Raji (cell line): ENCODE data around the gene GALNT17.

Source experiments
- POLR2A ChIP-seq: IDR thresholded peaks from 2 replicates; pipeline ENCODE4 v1.6.1; 2011; ENCODE audit warnings: low read depth, low read length, control low read depth; ENCODE audit not compliant: insufficient read depth

Gene GALNT17

DNA sequence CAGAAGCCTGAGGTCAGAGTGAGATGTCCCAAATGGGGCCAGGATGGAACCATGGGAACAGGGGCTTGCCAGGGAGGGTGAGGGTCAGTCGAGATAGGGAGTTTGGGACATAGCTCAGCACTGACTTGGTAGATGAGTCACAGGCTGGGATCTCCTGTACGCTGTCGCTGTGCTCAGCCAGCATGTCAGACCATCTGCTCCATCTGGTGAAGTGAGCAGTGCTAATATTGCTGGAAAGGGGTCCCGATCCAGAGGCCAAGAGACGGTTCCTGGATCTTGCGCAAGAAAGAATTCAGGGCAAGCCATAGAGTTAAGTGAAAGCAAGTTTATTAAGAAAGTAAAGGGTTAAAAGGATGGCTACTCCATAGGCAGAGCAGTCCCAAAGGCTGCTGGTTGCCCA is 505.6 kb downstream of the GALNT17 start:
- no peak for TF ChIP-seq POLR2A

DNA sequence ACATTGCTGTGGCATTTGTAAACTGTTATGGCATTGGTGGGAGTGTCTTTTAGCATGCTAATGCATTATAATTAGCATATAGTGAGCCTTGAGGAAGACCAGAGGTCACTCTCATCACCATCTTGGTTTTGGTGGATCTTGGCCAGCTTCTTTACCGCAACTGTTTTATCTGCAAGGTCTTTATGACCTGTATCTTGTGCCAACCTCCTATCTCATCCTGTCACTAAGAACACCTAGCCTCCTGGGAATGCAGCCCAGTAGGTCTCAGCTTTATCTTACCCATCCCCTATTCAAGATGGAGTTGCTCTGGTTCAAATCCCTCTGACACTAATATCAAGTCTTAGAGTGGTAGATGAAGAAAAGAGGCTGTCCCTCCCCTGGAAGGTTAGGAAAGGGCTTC is 506.2 kb downstream of the GALNT17 start:
- TF ChIP-seq POLR2A, result no peak

DNA sequence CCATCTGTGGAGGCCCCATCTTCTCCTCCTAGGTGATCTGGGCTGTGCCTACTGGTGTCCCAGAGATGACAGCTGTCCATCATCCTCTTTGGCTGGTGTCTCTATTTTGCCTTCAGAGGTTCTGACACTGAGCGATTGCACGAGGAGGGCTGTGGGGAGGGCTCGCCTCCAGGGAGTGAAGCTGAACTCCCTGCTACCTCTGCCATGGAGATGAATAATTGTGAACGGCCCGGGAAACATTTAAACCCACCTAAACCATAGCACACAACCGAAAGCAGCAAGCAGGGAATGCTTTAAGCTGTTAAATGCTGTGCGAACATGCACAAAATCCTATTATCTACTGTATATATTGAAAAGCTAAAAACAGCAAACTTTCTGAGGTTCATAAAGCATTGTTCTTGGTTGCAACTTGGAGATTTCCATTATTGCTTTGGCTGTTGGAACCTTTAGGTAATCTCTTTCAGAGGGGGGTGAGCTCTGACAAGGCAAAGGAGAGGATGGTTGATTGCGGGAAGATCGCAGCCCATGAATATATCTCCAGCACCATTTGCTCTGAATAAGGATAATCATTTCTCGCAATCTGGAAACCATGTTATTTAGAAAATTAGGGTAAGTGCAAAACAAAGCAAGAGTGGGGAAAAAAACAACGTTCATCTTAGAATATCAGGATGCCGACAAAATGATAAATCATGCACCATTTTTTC is 507.6 kb downstream of the GALNT17 start:
- TF ChIP-seq POLR2A, result no peak

DNA sequence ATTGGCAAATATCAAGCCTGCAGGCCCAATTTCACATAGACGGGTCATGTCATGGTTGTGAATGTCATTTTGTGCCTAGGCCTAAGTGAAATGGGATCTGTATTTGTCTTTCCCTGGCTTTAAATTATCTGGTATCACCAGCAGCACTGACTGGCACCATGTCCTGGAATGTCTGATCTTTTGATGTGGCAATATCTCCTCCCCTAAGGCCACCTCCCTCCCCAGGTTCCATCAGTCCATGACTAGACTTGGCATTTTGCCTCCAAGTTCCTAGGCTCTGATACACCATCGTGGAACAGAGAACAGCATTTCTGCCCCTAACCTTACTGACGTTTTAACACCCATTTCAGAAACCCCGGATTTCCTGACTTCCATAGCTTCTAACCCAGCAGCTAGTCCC is 513.9 kb downstream of the GALNT17 start:
- no peak for TF ChIP-seq POLR2A

DNA sequence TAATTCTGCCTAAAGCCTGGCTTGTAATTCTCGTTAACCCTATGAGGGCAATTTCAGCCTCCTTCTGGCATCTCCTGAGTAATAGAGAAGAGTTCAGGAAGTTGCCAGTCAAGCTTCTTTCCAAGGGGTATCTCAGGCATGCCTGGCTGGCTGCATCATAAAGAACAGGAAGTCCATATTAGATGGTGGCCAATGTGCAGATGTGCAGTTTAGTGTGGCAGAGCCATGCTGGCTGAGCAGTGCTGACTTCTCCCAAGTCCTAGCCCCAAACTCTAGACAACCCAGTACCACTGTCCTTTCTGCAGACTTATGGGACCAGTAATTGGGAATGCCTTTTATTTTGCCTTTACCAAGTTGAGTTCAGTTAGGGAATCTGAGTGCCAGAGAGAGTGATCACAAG is 517.9 kb downstream of the GALNT17 start:
- TF ChIP-seq POLR2A, result no peak

DNA sequence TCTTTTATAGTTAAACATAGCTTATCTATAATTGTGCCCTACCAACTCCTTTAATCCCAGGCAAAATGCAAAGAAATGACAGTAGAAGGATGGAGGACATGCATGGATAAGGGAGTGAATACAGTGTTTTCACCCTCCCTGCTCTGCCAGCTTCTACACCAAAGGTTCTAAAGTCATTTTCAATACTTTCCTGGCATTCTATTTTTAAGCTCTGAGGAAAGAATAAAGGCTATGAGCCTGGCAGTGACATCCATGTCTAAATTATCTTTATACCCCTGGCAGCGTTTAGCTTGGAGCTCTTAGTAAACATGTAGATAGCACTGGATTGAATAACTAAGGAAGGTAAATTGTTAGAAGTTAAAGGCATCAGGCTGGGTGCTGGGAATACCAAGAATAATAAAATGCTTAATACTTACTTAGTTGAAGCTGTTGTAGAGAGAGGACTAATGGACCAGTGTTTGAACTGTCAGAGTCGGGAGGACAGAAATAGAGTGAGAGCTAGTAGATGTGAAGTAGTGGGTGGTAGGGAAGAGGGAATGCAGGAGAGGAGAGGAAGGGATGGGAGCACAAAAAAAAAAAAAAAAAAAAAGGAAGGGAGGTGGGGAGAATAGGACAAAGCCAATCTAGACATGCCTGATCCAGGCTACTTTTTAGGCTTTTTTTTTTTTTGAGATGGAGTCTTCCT is 518.9 kb downstream of the GALNT17 start:
- TF ChIP-seq POLR2A, result no peak

DNA sequence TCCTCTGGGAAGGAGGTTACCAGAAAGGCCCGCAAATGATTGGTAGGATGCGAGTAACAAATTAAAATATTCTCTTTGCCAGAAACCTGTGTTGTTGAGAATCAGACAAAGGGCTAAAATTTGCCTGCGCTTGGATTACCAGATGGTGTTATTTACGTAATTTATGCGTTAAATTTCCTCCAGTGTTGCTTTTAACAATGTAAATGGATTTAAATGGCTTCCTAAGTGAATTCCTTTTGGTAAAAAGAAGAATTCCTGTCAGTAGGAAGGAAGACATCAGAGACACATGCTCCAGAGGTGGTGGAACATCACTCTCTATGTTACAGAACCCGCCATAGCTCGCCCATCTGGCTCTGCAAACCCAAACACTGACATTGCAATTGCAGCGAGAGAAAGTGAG is 520.6 kb downstream of the GALNT17 start:
- TF ChIP-seq POLR2A, result no peak

DNA sequence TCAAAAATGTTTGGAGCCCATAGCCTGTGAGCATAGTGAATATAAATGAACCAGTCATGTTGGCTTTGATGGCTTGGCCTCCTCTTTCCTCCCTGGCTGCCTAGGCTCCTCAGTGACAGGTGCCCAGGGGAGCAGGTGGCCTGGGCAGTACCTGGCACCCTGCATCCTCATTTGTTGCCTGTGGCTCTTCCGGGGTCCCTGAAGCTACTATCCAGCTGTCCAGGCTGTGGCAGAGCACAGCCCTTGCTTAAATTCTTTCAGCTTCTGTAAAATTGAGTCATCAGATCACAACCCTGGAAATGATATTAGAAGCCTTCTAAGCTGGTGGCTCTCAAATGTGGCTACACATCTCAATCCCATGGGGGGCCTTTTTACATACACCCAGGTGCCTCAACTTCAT is 525.4 kb downstream of the GALNT17 start:
- TF ChIP-seq POLR2A, result no peak

DNA sequence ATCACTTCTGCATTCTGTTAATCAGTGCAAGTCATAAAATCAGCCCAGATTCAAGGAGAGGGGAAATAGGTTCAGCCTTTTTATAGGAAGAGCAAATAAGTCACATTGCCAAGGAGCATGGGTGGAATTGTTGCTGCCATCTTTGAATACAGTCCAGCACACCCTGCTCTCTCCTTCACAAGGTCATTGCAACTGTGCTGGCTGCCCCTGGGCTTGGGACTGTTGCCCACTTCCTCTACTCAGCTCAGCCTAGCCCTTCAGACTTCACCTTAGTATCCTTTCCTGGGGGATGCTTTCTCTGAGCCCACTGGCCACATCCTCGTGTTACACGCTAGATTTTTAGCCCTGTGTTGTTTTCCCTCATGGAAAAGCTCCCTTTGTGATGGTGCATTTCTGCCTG is 527.7 kb downstream of the GALNT17 start:
- TF ChIP-seq POLR2A, result no peak

DNA sequence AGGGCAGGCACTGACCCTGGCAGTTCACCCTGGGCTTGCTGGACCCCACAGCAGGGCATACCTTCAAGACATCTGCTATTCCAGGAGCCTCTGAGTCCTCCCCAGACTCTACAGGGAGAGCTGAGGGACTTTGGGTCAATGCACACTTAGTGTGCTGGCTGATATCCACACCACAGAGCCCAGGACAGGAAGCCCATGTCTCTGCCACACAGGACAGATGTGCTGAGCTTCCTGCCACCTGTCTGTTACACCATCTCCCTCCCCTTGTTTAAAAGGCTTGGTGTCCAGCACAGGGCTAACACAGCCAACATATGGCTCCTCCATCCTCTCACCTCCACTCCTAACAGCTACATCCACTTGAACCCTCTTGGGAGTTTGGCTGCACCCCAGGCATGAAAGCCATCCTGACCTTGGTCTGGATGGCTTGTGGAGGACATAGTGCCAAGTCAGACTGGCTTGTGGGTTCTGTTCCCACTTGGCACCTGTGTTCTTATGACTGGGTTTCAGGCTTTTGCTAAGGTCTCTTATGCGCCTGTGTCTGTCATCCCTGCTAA is 529.8 kb downstream of the GALNT17 start:
- TF ChIP-seq POLR2A, result no peak

DNA sequence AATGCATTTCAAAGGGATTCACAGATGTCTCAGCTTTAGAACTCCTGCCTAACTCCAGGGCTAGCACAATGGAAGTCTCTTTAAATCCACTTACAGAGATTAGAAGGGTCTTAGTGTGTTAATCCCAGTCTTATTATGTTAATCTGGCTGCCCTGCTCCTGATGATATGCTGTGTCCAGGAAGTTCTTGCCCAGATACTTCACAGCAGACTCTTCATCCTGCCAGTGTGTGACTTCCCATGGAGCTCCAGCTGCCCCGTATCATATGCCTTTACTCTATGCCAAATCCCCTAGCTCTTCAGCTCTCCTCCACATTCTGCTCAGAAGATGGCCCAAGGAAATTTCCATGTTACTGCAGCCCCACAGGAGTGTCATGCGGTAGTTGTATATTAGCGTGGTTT is 533.8 kb downstream of the GALNT17 start:
- TF ChIP-seq POLR2A, result no peak

DNA sequence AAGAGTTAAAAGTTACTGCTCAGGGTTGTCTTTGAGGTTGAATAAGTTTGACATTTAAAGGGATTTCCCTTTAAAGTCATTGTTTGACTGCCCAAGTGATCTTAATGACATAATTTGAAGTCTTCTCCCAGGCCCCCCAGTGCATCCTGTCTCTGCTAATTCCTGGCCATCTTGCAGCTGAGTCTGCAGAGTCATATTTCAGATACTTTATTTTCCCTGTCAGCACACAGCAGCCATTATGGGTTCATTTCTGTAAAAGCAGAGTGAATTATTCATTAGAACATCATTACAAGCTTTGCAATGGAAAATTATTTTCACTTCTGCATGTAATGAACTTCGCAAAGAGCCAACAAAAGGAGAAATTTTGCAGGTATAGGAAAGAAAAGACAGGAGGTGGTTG is 536.6 kb downstream of the GALNT17 start:
- TF ChIP-seq POLR2A, result no peak

DNA sequence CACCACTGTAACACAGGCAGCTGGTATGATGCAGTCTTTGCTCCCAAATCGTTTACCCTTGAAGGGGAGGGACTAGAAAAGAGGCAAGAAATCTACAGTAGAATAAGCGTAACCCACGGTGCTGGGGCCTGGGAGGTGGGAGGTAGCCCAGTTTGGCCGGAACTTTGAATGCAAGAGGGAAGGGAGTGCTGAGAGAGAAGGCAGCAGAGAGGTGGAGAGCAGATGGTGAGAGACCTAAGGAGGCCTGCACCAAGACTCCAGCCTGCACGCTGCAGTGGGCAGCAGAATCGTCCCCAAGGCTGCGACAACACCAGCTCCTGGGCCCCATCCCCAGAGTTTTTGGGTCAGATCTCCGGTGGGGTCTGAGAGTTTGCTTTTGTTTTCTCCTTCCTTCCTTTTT is 547.5 kb downstream of the GALNT17 start:
- TF ChIP-seq POLR2A, result no peak

DNA sequence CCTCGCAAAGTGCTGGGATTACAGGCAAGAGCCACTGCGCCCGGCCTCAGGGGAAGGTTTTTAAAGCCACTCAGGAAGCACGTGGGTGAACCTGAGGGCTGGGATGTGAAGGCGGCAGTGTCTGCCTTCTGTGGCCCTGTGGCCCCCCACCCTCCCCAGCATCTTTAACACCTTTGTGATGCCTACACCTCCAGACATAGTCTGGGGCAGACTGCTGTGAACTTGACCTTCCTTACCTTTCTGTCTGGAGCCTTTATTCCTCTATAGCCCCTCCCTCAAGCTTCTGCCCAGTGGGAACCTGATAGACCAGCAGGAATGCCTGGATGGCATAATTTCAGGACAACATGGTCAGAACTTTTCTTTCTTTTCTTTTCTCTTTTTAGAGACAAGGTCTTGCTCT is 550.2 kb downstream of the GALNT17 start:
- no peak for TF ChIP-seq POLR2A

DNA sequence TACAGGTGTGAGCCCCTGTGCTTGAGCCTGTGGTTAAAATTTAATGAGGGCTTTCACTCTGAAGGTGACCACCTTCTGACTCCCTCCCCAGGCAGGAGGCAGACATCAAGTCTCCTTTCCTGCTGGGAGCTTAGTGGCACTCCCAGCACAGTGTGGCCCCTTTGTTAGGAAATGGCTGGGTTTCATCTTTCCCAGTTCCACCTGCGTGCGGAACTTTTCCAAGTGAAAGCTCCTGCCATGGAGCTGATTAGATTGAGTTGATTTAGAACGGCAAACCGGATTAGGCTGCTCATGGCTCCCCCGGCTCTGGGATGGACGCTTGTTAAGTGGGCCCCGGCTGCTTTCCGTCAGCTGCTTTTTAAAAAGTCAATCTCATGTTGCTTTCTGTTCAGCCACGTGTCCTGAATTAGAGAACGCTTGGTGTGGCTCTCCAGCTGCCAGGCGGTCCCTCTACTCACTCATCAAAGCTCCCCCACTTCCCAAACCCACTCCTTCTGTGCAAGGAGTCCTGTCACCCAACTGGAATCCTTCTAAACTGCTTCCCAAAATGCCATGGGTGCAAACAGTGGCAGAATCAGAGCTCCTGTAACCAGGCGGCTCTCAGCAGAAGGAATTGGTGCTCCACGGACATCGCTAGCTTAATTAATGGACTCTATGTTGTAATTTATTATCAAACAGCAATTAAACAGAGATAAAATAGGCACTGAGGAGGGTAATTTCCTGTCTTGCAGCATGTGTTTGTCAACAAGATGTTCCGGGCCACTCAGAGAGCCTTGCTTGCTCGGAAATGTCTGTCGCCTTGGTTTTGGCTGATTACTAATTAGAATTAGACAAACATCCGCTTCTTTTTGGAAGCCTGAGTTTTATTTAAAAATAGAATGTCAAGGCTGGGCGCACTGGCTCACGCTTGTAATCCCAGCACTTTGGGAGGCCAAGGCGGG is 551.2 kb downstream of the GALNT17 start:
- no peak for TF ChIP-seq POLR2A

DNA sequence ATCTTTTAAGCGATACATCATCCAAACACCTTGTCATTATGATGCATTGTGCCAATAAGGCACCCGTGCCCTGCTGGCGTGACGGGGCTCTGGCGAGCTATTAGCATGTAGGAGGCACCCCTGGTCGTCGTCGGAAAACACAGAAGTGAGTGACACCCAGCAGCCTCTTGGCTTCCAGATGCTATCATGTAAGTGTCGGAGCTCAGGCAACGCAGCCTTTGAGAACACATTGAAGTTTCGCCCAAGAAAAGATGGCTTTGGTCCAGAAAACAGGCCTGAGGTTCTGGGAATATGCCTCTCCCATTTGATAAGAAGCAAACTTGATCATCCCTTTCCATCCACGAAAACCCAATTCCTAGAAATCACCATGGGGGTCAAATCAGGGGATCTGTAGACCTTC is 555.3 kb downstream of the GALNT17 start:
- TF ChIP-seq POLR2A, result no peak
